GM12878 (cell line): ENCODE measurements around the gene BUB3. TPM values are rescaled to one million over a fixed set of nuclear protein-coding genes. Genes with fewer than 3 reads are reported as not detected.

Experiments used
- ATAC-seq: fragments of 200-7000 bp; cut with Tn5 transposase; 3 replicates; pipeline ENCODE4 v1.9.1; 2020; ENCODE audit warnings: mild to moderate bottlenecking, moderate library complexity
- BruUV-seq: library from RNA; stranded (reverse); fragments of 400-500 nt; replicated peaks from 2 replicates; lab custom pipeline; 2021; lab: Mats Ljungman, UMichigan
- CTCF ChIA-PET: fragments of 300-600 bp; sonication (Branson Sonifier 250); formaldehyde crosslinking; extraction: SDS; loops from one replicate; lab custom pipeline; 2021; ENCODE audit warnings: inconsistent platforms; lab: Yijun Ruan, JAX
- POLR2A ChIA-PET: fragments of 350-600 bp; formaldehyde crosslinking; extraction: SDS; loops from one replicate; lab custom pipeline; 2021; ENCODE audit warnings: inconsistent platforms; lab: Charles Lee
- RAD21 ChIA-PET: fragments of 300-600 bp; sonication (Branson Sonifier 250); formaldehyde crosslinking; loops from one replicate; lab custom pipeline; 2023; ENCODE audit warnings: antibody characterized with exemption; ENCODE audit not compliant: unreplicated experiment; lab: Charles Lee
- SMC1A ChIA-PET: fragments of 300-600 bp; sonication (Branson Sonifier 250); formaldehyde crosslinking; loops from one replicate; lab custom pipeline; 2023; ENCODE audit not compliant: unreplicated experiment, uncharacterized antibody; lab: Charles Lee
- DNase-seq: peaks from one replicate; pipeline ENCODE4 v3.0.0-alpha.2; 2011; ENCODE audit warnings: low read depth, low spot score
- FAIRE-seq: peaks from 3 replicates; lab custom pipeline; 2011; peaks lifted over from hg19 to GRCh38; lab: Jason Lieb, UNC
- H2AFZ ChIP-seq: 2 replicates; pipeline ENCODE4 v1.6.0; 2011; ENCODE audit warnings: low read depth, low read length, control low read depth; ENCODE audit not compliant: control insufficient read depth
- H3K27ac ChIP-seq: 2 replicates; pipeline ENCODE4 v1.5.1; 2011; ENCODE audit warnings: control low read depth; ENCODE audit not compliant: control insufficient read depth, insufficient read depth
- H3K27me3 ChIP-seq, 2 experiments: replicated peaks in 1 of 2; 2 replicates each; pipeline versions ENCODE4 v1.6.0 to v1.6.1; 2011; ENCODE audit warnings: low read length in 1 of 2; ENCODE audit not compliant: control insufficient read depth in 2 of 2, insufficient read depth in 2 of 2
- H3K36me3 ChIP-seq, 2 experiments: 2 replicates each; pipeline ENCODE4 v1.5.1; 2011; ENCODE audit warnings: low read length in 1 of 2; ENCODE audit not compliant: control insufficient read depth in 2 of 2, insufficient read depth in 2 of 2
- H3K4me1 ChIP-seq: 2 replicates; pipeline ENCODE4 v1.6.1; 2011; ENCODE audit warnings: mild to moderate bottlenecking, low read length, moderate library complexity, mixed read lengths; ENCODE audit not compliant: control insufficient read depth, insufficient read depth
- H3K4me2 ChIP-seq: 2 replicates; pipeline ENCODE4 v1.6.0; 2011; ENCODE audit warnings: control low read depth; ENCODE audit not compliant: control insufficient read depth, insufficient read depth
- H3K4me3 ChIP-seq: fragments of 200-600 bp; sonication (generic); 2 replicates; pipeline ENCODE4 v1.5.1; 2016
- H3K79me2 ChIP-seq: 2 replicates; pipeline ENCODE4 v1.6.0; 2011; ENCODE audit warnings: low read length; ENCODE audit not compliant: control insufficient read depth, insufficient read depth
- H3K9ac ChIP-seq: 2 replicates; pipeline ENCODE4 v1.8.0; 2011; ENCODE audit warnings: low read length, control low read depth, mixed read lengths; ENCODE audit not compliant: control insufficient read depth, insufficient read depth
- H3K9me3 ChIP-seq: replicated peaks from 3 replicates; pipeline ENCODE4 v1.5.1; 2011; ENCODE audit warnings: mild to moderate bottlenecking, low read length; ENCODE audit not compliant: control insufficient read depth, insufficient read depth
- H4K20me1 ChIP-seq: 2 replicates; pipeline ENCODE4 v1.6.0; 2011; ENCODE audit not compliant: control insufficient read depth, insufficient read depth
- IKZF1 ChIP-seq: fragments of 450-650 bp; conservative IDR thresholded peaks from 2 replicates; pipeline ENCODE4 v1.6.1; 2017; ENCODE audit warnings: antibody characterized with exemption, mild to moderate bottlenecking
- NR2C1 ChIP-seq: fragments of 450-650 bp; IDR thresholded peaks from 2 replicates; pipeline ENCODE4 v1.6.1; 2017; ENCODE audit warnings: antibody characterized with exemption, mild to moderate bottlenecking, moderate library complexity
- REST ChIP-seq: IDR thresholded peaks from 2 replicates; pipeline ENCODE4 v1.6.1; 2012; ENCODE audit warnings: mild to moderate bottlenecking, low read depth, low read length
- TCF3 ChIP-seq: IDR thresholded peaks from 2 replicates; pipeline ENCODE4 v1.6.1; 2012; ENCODE audit warnings: low read depth, mild to moderate bottlenecking, low read length, borderline replicate concordance; ENCODE audit not compliant: insufficient read depth
- ZNF687 ChIP-seq: fragments of 450-650 bp; IDR thresholded peaks from 2 replicates; pipeline ENCODE4 v1.6.1; 2017; ENCODE audit warnings: mild to moderate bottlenecking, moderate library complexity
- WGBS: methylation state at CpG from one replicate; pipeline ENCODE4 v1.1.6; 2016; ENCODE audit warnings: low lambda C conversion rate; ENCODE audit not compliant: insufficient replicate concordance, insufficient coverage; ENCODE audit errors: missing lambda C conversion rate; 5-methylcytosine and 5-hydroxymethylcytosine counted together
- in situ Hi-C: fragments of 300-500 bp; cut with MboI; formaldehyde crosslinking; loops from 9 replicates; pipeline ENCODE4 v1.14.3; 2018; ENCODE audit warnings: mixed read lengths
- intact Hi-C: fragments of 100-400 bp; cut with micrococcal nuclease; formaldehyde crosslinking; loops from one replicate; pipeline ENCODE4 v1.14.2; 2022; ENCODE audit not compliant: unreplicated experiment
- polyA plus RNA-seq, 11 experiments: library from polyadenylated mRNA; depleted of rRNA in 4 of 11; unstranded in 6 of 11; stranded (reverse) in 5 of 11; fragments of >200 nt; fragmentation: Nextera tagmentation in 4 of 11; fragmentation: Illumina TruSeq in 1 of 11; extraction: Ambion mirVana in 4 of 11; extraction: Trizol in 1 of 11; gene quantifications; 1 replicate in 1 of 11; 2 replicates in 10 of 11; pipeline versions ENCODE4 v1.2.1 to v1.2.3, GENCODE V29; 2011 to 2016; ENCODE audit warnings: inconsistent platforms in 2 of 11, missing spikeins in 2 of 11, low read depth in 1 of 11
- total RNA-seq, 4 experiments: library from RNA; depleted of rRNA in 3 of 4; stranded (reverse); fragments of >200 nt in 3 of 4; fragmentation: Illumina TruSeq in 1 of 4; extraction: Trizol in 1 of 4; gene quantifications; 2 replicates each; pipeline versions ENCODE4 v1.2.1 to v1.2.3, GENCODE V29; 2013 to 2021
- TF ChIP-seq, protein P1 (sequence below): IDR thresholded peaks from 2 replicates; pipeline ENCODE4 v1.6.1; 2011; ENCODE audit warnings: mild to moderate bottlenecking, low read depth, low read length, moderate library complexity; ENCODE audit not compliant: insufficient replicate concordance

The BUB3 gene
- total and polyA plus RNA-seq, 10 of the 15 experiments (the other 5 are each of a cell fraction or from before 2014, with no cell fraction given): 260 to 1,126 (median 441) TPM

DNA sequence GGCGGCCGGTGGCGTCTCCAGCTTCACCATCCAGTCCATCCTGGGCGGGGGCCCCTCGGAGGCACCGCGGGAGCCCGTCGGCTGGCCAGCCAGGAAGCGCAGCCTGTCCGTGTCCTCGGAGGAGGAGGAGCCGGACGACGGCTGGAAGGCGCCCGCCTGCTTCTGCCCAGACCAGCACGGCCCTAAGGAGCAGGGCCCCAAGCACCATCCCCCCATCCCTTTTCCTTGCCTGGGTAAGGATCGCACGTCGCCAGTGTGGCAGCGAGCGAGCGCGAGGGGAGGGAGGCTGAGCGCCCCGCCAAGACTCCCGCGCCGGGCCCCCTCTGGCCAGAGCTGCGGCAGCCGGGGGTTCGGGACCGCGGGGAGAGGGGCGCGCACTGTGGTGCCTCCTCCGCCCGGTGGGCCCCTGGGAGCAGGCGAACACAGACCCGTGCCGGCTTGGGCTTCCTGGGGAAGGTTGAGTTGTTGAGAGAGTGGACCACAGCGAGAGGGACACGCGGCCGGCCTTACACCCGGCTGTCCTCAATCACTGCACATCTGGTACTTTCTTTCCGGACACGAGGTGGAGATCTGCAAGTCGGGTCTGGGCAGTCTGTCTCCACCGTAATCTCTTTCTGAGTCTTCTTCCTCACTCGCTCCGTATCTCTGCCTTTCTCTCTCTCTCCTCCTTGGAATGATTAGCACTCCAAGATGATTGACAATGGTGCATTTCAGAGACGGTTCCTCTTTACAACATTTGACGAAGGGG lies 5.6 kb upstream of the BUB3 start:
- H2AFZ ChIP-seq: peak overlapping the region; percentile 62; the same call in 1 of the 2 replicates
- peaks cover 1% of the 10 kb centered on the region; the same call in 2 of the 3 replicates for H3K9me3 ChIP-seq
- no peaks in the 10 kb centered on the region for H4K20me1 ChIP-seq
- POLR2A ChIA-PET: no interaction called here
- FAIRE-seq (no peak), DNase-seq (no peak), ATAC-seq (peak; percentile 10; the same call in 2 of the 3 replicates)
- H3K4me3 ChIP-seq: peak overlapping the region; percentile 70
- TF ChIP-seq ZNF687 (no peak), TCF3 (no peak), NR2C1 (no peak), IKZF1 (no peak), REST (no peak)
- TF ChIP-seq, protein P1, sequence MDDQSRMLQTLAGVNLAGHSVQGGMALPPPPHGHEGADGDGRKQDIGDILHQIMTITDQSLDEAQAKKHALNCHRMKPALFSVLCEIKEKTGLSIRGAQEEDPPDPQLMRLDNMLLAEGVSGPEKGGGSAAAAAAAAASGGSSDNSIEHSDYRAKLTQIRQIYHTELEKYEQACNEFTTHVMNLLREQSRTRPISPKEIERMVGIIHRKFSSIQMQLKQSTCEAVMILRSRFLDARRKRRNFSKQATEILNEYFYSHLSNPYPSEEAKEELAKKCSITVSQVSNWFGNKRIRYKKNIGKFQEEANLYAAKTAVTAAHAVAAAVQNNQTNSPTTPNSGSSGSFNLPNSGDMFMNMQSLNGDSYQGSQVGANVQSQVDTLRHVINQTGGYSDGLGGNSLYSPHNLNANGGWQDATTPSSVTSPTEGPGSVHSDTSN: no peak
- SMC1A ChIA-PET: interaction anchor here (0.8 kb wide), 1 partner anchor 19 kb away, joined by 3 read pairs; no protein-coding TSS in a partner anchor
- H3K36me3 ChIP-seq: no peaks in the 10 kb centered on the region
- RAD21 ChIA-PET: no interaction called here
- WGBS: 33% methylated on average over 55 of the region's 55 CpGs
- peak overlapping the region; percentile 56 for H3K27ac ChIP-seq
- peaks cover 24 to 27% of the 10 kb centered on the region in 2 experiments for H3K27me3 ChIP-seq
- peaks cover 16% of the 10 kb centered on the region for H3K4me1 ChIP-seq
- H3K4me2 ChIP-seq: peak overlapping the region; percentile 94
- CTCF ChIA-PET: no interaction called here
- H3K9ac ChIP-seq: peak overlapping the region; percentile 76
- in situ Hi-C loops: no loop called here
- H3K79me2 ChIP-seq: peaks cover 27% of the 10 kb centered on the region
- BruUV-seq: no TSS peak
- intact Hi-C loops: no loop called here
